D341Med (cell line): Measurements from ENCODE around the gene DGKQ.
A peak's percentile ranks its signal among the peaks of the same experiment; 100 is the strongest.

Source experiments
- DNase-seq: peaks from one replicate; pipeline ENCODE4 v3.0.0; 2012; ENCODE audit warnings: low spot score

The DGKQ gene

GRCh38 chr4:960636-961350 lies 12.6 kb downstream of the DGKQ start:
- DNase-seq: peak; percentile 39

- DNase-seq: peak; percentile 32
These were observed 13.2 kb downstream of the DGKQ start for GRCh38 chr4:960140-960635.

GRCh38 chr4:959338-960139 lies 13.8 kb downstream of the DGKQ start:
- peak; percentile 36 for DNase-seq

GRCh38 chr4:958696-959337 lies 14.6 kb downstream of the DGKQ start:
- no peak for DNase-seq

- peak; percentile 27 for DNase-seq
These were observed 15.1 kb downstream of the DGKQ start for GRCh38 chr4:958314-958665.

- peak; percentile 37 for DNase-seq
These were observed 15.6 kb downstream of the DGKQ start for GRCh38 chr4:957581-958313.

GRCh38 chr4:957231-957580 lies 16.2 kb downstream of the DGKQ start:
- peak; percentile 31 for DNase-seq

GRCh38 chr4:956531-957230 lies 16.7 kb downstream of the DGKQ start:
- peak; percentile 27 for DNase-seq

GRCh38 chr4:955931-956381 lies 17.4 kb downstream of the DGKQ start:
- DNase-seq: peak; percentile 24

GRCh38 chr4:955161-955921 lies 18.0 kb downstream of the DGKQ start:
- DNase-seq: peak; percentile 31

GRCh38 chr4:954211-955020 lies 19.0 kb downstream of the DGKQ start:
- DNase-seq: no peak

GRCh38 chr4:953574-953915 lies 19.8 kb downstream of the DGKQ start:
- DNase-seq: no peak

- DNase-seq: peak; percentile 30
These were observed 20.3 kb downstream of the DGKQ start for GRCh38 chr4:952881-953573.

GRCh38 chr4:951594-952468 lies 21.5 kb downstream of the DGKQ start:
- DNase-seq: peak; percentile 28

GRCh38 chr4:951186-951585 lies 22.2 kb downstream of the DGKQ start:
- DNase-seq: no peak

- DNase-seq: no peak
These were observed 23.0 kb downstream of the DGKQ start for GRCh38 chr4:950136-951020.

- no peak for DNase-seq
These were observed 23.7 kb downstream of the DGKQ start for GRCh38 chr4:949656-950055.
